GM20431 (cell line): ENCODE results near the gene RSPH1.

Experiments
- in situ Hi-C: fragments of 300-500 bp; cut with MseI, MboI; formaldehyde crosslinking; loops from one replicate; pipeline ENCODE4 v1.15.0; 2020; ENCODE audit warnings: low sequenced_read_pairs; ENCODE audit not compliant: unreplicated experiment

RSPH1 gene

GRCh38 chr21:42453986-42454570, 41.9 kb downstream of the RSPH1 start:
- in situ Hi-C loops = no loop called here

GRCh38 chr21:42453224-42453985, 42.6 kb downstream of the RSPH1 start:
- in situ Hi-C loops = no loop called here

GRCh38 chr21:42452401-42453223, 43.4 kb downstream of the RSPH1 start:
- in situ Hi-C loops = no loop called here

GRCh38 chr21:42451941-42452340, 44.1 kb downstream of the RSPH1 start:
- in situ Hi-C loops = no loop called here

GRCh38 chr21:42448686-42449085, 47.3 kb downstream of the RSPH1 start:
- in situ Hi-C loops = loop anchor here (25.0 kb wide), 1 partner anchor 286 kb away; no protein-coding TSS in a partner anchor

GRCh38 chr21:42447732-42448131, 48.3 kb downstream of the RSPH1 start:
- in situ Hi-C loops = loop anchor here (25.0 kb wide), 1 partner anchor 285 kb away; no protein-coding TSS in a partner anchor

GRCh38 chr21:42447182-42447581, 48.8 kb downstream of the RSPH1 start:
- in situ Hi-C loops = loop anchor here (25.0 kb wide), 1 partner anchor 285 kb away; no protein-coding TSS in a partner anchor

- in situ Hi-C loops = loop anchor here (25.0 kb wide), 1 partner anchor 284 kb away; no protein-coding TSS in a partner anchor
Observed at GRCh38 chr21:42446531-42446930, 49.5 kb downstream of the RSPH1 start.

GRCh38 chr21:42445311-42445710, 50.7 kb downstream of the RSPH1 start:
- in situ Hi-C loops = loop anchor here (25.0 kb wide), 1 partner anchor 283 kb away; no protein-coding TSS in a partner anchor

- in situ Hi-C loops = loop anchor here (25.0 kb wide), 1 partner anchor 282 kb away; no protein-coding TSS in a partner anchor
Observed at GRCh38 chr21:42444745-42445059, 51.3 kb downstream of the RSPH1 start.

- in situ Hi-C loops = loop anchor here (25.0 kb wide), 1 partner anchor 282 kb away; no protein-coding TSS in a partner anchor
Observed at GRCh38 chr21:42443876-42444744, 51.9 kb downstream of the RSPH1 start.

GRCh38 chr21:42443181-42443785, 52.7 kb downstream of the RSPH1 start:
- in situ Hi-C loops = loop anchor here (25.0 kb wide), 1 partner anchor 281 kb away; no protein-coding TSS in a partner anchor

GRCh38 chr21:42441963-42442362, 54.1 kb downstream of the RSPH1 start:
- in situ Hi-C loops = loop anchor here (25.0 kb wide), 1 partner anchor 280 kb away; no protein-coding TSS in a partner anchor

GRCh38 chr21:42440187-42440792, 55.7 kb downstream of the RSPH1 start:
- in situ Hi-C loops = loop anchor here (25.0 kb wide), 1 partner anchor 278 kb away; no protein-coding TSS in a partner anchor

GRCh38 chr21:42439284-42440186, 56.5 kb downstream of the RSPH1 start:
- in situ Hi-C loops = loop anchor here (25.0 kb wide), 1 partner anchor 277 kb away; no protein-coding TSS in a partner anchor

- in situ Hi-C loops = loop anchor here (25.0 kb wide), 1 partner anchor 276 kb away; no protein-coding TSS in a partner anchor
Observed at GRCh38 chr21:42438316-42439205, 57.5 kb downstream of the RSPH1 start.
